ENCODE data around the gene AGAP1.

The AGAP1 gene

GRCh38 chr2:235765181-235765820 lies 271.5 kb downstream of the AGAP1 start:
- no peak for DNase-seq (ENCODE audit: low read depth)

DNA sequence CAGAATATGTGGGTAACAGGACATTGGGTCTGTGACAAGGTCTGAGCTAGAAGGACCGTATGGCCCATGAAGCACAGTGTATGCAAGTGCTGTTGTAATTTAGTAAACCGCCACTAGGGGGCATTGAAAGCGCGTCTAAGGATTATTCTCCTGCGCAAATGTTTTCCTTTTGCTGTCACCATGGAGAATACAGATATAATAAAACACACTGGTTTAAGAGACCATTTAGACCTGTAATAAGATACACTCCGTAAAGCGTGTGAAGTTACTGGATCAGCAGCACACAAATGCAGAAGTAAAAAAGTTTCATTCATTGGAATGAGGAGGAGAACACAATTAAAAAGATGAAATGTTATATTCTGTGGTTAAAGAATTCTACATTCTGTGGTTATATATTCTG lies 272.4 kb downstream of the AGAP1 start:
- DNase-seq (ENCODE audit: low read depth), result no peak

DNA sequence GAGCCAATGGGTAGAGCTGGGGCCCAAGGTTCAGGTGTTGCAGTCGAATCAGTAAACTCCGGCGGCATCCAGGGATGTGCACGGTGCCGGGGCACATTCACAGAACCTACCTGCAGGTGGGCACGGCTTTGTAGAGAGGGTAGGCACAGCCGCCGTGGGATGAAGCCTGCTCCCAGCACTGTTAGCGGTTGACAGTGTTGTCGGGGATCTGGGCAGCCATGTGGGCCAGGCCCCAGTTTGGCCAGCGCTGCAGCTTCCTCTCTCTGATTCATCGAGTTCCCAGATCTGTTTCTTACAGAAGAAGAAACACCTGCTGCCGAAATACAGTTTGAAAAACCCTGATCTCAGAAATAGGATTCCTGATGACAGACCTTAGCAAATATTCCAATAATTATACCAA lies 274.8 kb downstream of the AGAP1 start:
- no peak for DNase-seq (ENCODE audit: low read depth)

DNA sequence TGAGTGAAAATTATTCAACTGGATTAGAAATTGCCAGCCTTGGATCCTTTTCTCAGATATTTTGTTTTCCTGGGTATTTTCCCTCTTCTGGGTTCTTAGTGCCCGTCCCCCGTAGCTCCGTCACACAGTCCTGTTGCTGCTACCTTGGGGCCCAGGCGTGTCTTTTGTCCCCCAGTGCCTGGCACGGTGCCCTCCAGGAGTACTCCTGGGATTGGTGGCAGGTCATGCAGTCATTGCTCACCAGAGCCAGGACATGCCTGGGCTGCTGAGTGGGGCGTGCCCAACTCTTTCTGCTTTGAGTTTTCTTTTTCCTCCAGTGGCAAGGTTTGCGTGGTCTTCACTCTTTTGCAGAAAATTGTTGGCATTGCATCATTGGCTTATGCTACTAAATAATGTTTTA lies 275.2 kb downstream of the AGAP1 start:
- no peak for DNase-seq (ENCODE audit: low read depth)

DNA sequence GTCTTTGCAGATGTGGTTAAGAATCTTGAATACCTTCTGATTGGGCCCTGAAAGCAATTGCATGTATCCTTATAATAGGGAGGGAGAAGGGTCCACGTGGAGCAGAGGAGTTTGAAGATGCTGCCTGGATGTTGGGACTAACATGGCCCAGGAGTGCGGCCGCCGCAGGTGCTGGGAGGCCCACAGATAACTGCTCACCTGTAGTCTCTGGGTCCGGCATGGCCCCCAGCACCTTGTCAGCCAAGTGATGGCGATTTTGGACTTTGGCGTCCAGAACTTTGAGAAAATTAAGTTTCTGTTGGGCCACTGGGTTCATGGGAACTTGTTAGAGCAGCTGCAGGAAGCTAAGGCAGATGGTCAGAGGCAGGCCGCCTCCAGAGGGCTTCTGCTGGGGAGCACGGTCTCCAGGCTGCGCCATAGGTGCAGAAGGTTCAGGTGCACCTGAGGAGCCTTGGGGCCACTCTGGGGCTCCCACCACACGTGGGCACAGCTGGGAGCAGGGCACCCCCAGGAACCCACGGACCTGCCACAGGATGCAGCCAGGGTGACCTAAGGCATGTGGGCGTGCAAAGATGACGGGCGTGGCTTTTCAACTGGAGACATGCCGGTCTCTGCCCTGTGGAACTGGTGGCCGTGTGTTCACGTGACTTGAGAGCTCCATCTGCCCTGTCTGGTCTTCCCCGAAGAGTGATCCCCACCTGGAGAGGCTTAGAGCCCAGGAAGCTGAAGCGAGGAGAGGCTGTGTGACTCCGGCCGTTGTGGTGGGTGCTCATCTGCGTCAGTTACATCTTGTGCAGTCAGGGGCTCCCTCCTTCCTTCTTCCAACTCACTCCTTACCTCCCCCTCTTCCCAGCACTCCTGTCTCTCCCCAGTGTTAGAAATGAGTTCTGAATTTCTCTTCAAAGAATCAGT lies 277.3 kb downstream of the AGAP1 start:
- DNase-seq (ENCODE audit: low read depth), result no peak

DNA sequence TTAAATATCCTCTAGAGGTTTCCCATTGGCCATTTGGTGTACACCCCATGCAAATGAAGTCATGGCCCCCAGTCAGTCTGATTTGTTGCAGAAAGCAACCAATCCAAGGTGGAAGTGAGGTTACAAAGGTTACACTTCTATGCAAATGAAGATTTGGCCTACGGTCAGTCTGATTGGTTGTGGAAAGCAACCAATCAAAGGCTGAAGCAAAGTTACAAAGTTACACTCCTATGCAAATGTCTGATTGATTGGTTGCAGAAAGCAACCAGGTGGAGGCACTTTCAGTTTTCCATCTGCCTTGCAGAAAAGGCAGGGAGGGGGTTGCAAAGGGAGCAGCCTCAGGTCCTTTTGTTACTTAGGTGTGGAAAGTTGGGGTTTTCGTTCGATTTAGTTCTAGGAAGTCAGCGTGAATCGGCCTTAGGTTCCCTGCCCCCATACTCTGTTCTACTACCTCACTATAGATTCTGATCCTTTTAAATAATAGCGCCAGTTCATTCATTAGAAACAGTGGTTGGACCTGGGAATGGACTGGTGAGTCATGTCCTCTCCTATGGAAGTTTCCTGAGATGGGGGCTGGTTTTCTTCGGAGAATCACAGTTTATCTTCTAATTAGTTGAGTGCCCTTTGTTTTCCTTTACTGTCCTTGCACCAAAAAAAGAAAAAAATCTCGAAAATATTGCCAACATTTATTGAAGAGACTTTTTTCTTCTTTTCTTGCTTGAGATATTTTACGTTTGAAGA lies 279.5 kb downstream of the AGAP1 start:
- no peak for DNase-seq (ENCODE audit: low read depth)

- no peak for DNase-seq (ENCODE audit: low read depth)
Observed at GRCh38 chr2:235774153-235774870, 280.5 kb downstream of the AGAP1 start.

GRCh38 chr2:235776531-235776930 lies 282.7 kb downstream of the AGAP1 start:
- no peak for DNase-seq (ENCODE audit: low read depth)

- no peak for DNase-seq (ENCODE audit: low read depth)
Observed at GRCh38 chr2:235779444-235779896, 285.6 kb downstream of the AGAP1 start.

DNA sequence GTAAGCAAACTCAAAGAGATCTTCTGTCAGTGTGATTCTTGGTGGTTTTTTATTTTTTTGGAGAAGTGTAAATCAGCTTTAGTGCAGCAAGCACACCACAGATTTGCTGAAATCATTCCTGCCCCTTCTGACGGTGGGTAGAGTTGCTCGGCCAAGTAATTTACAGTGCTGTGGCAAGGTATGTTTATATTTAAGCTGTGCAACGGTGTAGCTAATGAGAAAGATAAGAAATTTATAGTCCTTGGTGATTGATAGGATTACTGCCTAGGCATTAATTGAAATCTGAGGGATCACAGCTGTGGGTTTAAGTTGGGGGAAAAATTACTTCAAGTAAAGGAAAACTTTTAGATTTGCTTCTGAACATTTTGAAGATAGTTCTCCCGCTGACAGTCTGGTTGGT lies 286.6 kb downstream of the AGAP1 start:
- DNase-seq (ENCODE audit: low read depth), result no peak

- no peak for DNase-seq (ENCODE audit: low read depth)
Observed at GRCh38 chr2:235781775-235782174, 287.9 kb downstream of the AGAP1 start.

DNA sequence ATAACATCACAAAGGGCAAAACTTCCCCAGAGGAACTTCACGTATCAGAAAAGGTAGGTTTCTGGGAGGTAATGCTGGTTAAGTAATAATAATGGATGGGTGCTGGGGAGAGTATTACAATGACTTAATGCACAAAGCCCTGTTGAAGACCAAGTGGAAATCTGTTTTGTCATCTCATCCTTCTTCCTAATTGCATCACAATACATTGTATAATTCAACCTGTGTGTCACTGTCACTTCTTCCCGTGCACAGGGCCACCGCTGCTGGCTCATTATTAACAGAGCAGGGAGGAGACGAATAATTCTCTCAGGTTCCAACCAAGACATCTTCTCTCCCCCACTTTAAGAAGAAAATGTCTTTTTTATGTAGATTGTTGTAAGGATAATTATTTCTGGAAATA lies 290.9 kb downstream of the AGAP1 start:
- no peak for DNase-seq (ENCODE audit: low read depth)

DNA sequence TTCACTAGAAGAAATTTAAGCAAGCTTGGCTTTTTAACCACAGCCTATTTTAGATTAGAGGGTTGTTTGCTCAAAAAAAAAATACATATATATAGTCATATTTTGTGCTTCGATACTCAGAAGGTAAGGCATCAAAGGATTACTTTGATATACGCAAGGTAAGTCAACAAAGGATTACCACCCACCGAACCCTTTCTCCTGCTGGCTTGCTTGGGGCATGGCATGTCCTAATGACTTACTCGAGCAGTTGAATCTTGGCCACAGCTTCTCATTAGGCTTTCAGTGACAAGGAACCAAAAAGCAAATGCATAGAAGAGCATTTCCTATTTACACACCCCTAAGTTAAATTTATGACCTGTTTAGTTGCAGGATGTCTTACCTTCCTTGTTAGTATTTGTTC lies 295.7 kb downstream of the AGAP1 start:
- DNase-seq (ENCODE audit: low read depth), result no peak

GRCh38 chr2:235793163-235793752 lies 299.4 kb downstream of the AGAP1 start:
- no peak for DNase-seq (ENCODE audit: low read depth)

- no peak for DNase-seq (ENCODE audit: low read depth)
Observed at GRCh38 chr2:235799281-235799680, 305.4 kb downstream of the AGAP1 start.

DNA sequence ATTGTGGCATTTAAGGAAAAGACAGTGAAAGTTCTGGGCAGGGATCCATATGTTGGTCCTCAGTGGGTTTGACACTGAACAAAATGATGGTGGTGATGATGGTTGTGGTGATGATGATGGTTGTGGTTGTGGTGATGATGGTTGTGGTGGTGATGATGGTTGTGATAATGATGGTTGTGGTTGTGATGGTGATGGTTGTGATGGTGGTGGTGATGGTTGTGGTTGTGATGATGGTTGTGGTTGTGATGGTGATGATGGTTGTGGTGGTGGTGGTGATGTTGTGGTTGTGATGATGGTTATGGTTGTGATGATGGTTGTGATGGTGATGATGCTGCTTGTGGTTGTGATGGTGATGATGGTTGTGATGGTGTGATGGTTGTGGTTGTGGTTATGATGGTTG lies 308.7 kb downstream of the AGAP1 start:
- no peak for DNase-seq (ENCODE audit: low read depth)

- no peak for DNase-seq (ENCODE audit: low read depth)
Observed at GRCh38 chr2:235803028-235803427, 309.2 kb downstream of the AGAP1 start.

DNA sequence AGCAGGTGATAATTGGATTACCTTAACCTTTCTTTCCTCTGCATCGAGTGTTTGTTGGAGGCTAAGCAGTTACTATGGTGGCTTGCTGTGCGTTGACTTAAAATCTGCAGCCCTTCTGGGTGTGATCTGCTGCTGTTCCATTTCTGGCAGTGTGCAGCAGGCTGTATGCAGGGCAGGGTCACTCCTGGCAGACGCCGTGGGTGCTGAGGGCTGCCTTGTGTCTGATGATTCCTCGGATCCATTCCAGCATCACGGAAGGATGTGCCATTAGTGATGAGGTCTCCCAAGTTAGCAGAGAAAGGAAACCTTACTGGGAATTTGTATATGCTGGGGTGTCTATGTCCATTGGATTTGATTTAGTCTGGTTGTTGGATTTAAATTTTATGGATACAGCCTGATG lies 310.8 kb downstream of the AGAP1 start:
- no peak for DNase-seq (ENCODE audit: low read depth)

DNA sequence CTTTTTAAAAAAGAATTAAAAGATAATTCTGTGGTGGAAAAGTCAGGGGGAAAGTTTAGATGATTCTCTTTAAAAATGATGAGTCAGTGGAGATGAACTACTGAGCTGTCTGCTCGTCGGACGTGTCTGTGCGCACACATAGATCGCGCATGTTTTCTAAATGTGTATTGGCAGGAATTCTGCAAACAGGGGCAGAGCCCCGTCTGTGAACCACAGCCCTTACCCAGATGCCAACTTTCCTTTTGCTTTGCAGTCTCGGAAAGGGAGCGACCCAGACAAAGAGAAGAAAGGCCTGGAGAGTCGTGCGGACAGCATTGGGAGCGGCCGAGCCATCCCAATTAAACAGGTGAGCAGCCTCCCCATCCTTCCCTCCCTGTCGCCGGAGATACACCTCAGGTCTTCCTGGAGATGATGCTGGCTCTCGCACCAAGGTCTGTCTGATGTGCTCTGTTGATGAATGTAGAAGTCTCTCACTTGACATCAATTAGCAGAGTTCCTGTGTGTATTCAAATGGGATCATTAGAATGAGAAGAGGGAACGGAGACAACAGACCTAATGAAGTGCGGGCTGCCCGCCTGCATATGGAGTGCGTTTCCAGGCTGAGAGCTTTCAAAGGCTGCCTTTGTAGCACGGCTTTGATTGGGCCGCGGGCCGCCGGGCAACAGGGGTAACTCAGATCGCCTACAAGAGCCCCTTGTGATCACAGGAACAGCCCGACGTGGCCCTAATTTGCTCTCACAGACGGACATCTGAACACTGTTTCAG lies 313.3 kb downstream of the AGAP1 start:
- DNase-seq (ENCODE audit: low read depth), result no peak

DNA sequence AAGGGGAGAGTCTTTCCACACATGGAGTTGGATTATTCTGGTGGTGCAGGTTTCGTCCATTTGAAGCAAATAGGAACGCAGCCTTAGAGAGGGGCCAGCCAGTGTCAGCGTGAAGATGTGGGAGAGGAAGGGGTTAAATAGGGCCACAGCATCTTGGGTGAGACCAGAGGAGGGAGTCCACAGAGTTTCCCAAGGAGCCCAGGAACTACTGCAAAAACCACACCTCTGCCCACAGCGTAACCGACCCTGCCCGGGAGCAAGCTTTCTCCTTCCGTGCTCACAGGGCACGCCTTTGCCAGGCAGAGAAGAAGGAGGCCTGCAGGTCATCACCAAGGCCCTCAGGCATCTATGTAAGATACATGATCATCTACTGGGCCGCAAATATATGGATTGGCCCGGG lies 314.5 kb downstream of the AGAP1 start:
- DNase-seq (ENCODE audit: low read depth), result no peak

- no peak for DNase-seq (ENCODE audit: low read depth)
Observed at GRCh38 chr2:235810252-235810651, 316.4 kb downstream of the AGAP1 start.
